ENCODE data around the gene ID2. TPM values are rescaled to one million over a fixed set of nuclear protein-coding genes. Genes with fewer than 3 reads are reported as not detected.

The ID2 gene
- total RNA-seq, 1 experiment from 2014 or later = 2.1 TPM

- Histone ChIP-seq H3K9me3 (ENCODE audit: control insufficient read depth, insufficient read depth, low read depth, low read length) (no peaks in the 10 kb centered on the region), H3K36me3 (ENCODE audit: control insufficient read depth, insufficient read depth, low read length) (peaks cover 6% of the 10 kb centered on the region), H3K4me3 (ENCODE audit: low read depth in 2 of 2, low read length in 2 of 2) (no peak overlapping the region), H3K27me3 (ENCODE audit: control insufficient read depth, insufficient read depth, low read length) (no peaks in the 10 kb centered on the region), H3K4me1 (ENCODE audit: control insufficient read depth, insufficient read depth, low read length) (no peaks in the 10 kb centered on the region), H3K27ac (ENCODE audit: low read length) (no peak overlapping the region)
- ATAC-seq (no peak), DNase-seq (ENCODE audit: low read depth, low spot score) (no peak)
- in situ Hi-C loops (cut with HindIII; ENCODE audit: low pct_unique_long_range_greater_than_20kb, low sequenced_read_pairs) (no loop called here), intact Hi-C loops (cut with micrococcal nuclease; ENCODE audit: unreplicated experiment) (no loop called here)
- no TSS peak for BruUV-seq (replicated peaks)
- ChIA-PET CTCF (no interaction called here), POLR2A (no interaction called here)
- TF ChIP-seq REST (IDR thresholded peaks at IDR 0.05; ENCODE audit: insufficient read depth in 1 of 2, low read depth in 2 of 2, low read length in 1 of 2) (no peak), SIN3A (IDR thresholded peaks at IDR 0.05; ENCODE audit: borderline replicate concordance, insufficient read depth, low read depth, low read length) (no peak), POLR2AphosphoS5 (IDR thresholded peaks at IDR 0.05; ENCODE audit: low read depth, low read length) (no peak), CTCF (IDR thresholded peaks at IDR 0.05) (no peak), TCF7L2 (IDR thresholded peaks at IDR 0.05; ENCODE audit: low read depth, low read length) (no peak)
Measured at GRCh38 chr2:8732601-8733000, 50.7 kb downstream of the ID2 start.

Other genes with a start within 250 kb of the ID2 start
- gene KIDINS220, start 155.6 kb downstream of the ID2 start, total RNA-seq (2021; ENCODE audit: unreplicated experiment) = 39.3 TPM